Skeletal muscle tissue (tissue), 4 donors: Measurements from ENCODE around the gene WRNIP1. TPM values are rescaled to one million over a fixed set of nuclear protein-coding genes. Genes with fewer than 3 reads are reported as not detected.

Experiments
- H3K27ac ChIP-seq: one replicate; pipeline ENCODE4 v1.7.0; 2013; ENCODE audit warnings: mild to moderate bottlenecking, low read depth, low read length, inconsistent platforms
- H3K27me3 ChIP-seq, 3 donors: one replicate each; pipeline ENCODE4 v1.7.0; 2013; ENCODE audit warnings: low read length in 3 of 3; ENCODE audit not compliant: control insufficient read depth in 3 of 3, insufficient read depth in 3 of 3
- H3K36me3 ChIP-seq, 3 donors: one replicate each; pipeline ENCODE4 v1.7.0; 2013; ENCODE audit warnings: low read length in 3 of 3; ENCODE audit not compliant: control insufficient read depth in 3 of 3, insufficient read depth in 3 of 3
- H3K4me1 ChIP-seq, 3 donors: one replicate each; pipeline ENCODE4 v1.7.0; 2013; ENCODE audit warnings: low read length in 3 of 3, mild to moderate bottlenecking in 3 of 3; ENCODE audit not compliant: control insufficient read depth in 3 of 3, insufficient read depth in 3 of 3
- H3K4me3 ChIP-seq, 3 donors: one replicate each; pipeline ENCODE4 v1.7.0; 2013; ENCODE audit warnings: low read length in 3 of 3
- H3K9ac ChIP-seq, 3 donors: one replicate each; pipeline ENCODE4 v1.7.0; 2013; ENCODE audit warnings: low read length in 3 of 3, mild to moderate bottlenecking in 3 of 3, moderate library complexity in 2 of 3, low read depth in 1 of 3
- H3K9me3 ChIP-seq, 3 donors: one replicate each; pipeline ENCODE4 v1.7.0; 2013; ENCODE audit warnings: low read length in 3 of 3; ENCODE audit not compliant: control insufficient read depth in 3 of 3
- total RNA-seq: library from RNA; depleted of rRNA; stranded (reverse); fragments of >200 nt; gene quantifications from one replicate; pipeline ENCODE4 v1.2.3, GENCODE V29; 2014
- donor health status: Osteomylitis.

Gene WRNIP1
- total RNA-seq, 1 donor from 2014 or later = 27.7 TPM

GRCh38 chr6:2767657-2768524 lies 2.7 kb downstream of the WRNIP1 start:
- Histone ChIP-seq H3K9me3 (no peaks in the 10 kb centered on the region), H3K27me3 (no peaks in the 10 kb centered on the region), H3K27ac (peak overlapping the region; percentile 61), H3K36me3 (peaks cover 0 to under 1% (median 0%) of the 10 kb centered on the region in 3 donors), H3K4me3 (peak overlapping the region; percentile 80 to 93 (median 88)), H3K4me1 (peaks cover 46 to 51% (median 50%) of the 10 kb centered on the region in 3 donors), H3K9ac (peak overlapping the region; percentile 45 to 93 (median 77))

GRCh38 chr6:2768696-2769095 lies 3.5 kb downstream of the WRNIP1 start:
- peak overlapping the region; percentile 61 for H3K27ac ChIP-seq
- peak overlapping the region in 2 of 3 donors; percentile 77 to 93 for H3K9ac ChIP-seq
- no peaks in the 10 kb centered on the region for H3K27me3 ChIP-seq
- H3K9me3 ChIP-seq = no peaks in the 10 kb centered on the region
- H3K4me1 ChIP-seq = peaks cover 46 to 52% (median 52%) of the 10 kb centered on the region in 3 donors
- H3K4me3 ChIP-seq = peak overlapping the region; percentile 26 to 93 (median 80)
- peaks cover 0 to 7% (median 7%) of the 10 kb centered on the region in 3 donors for H3K36me3 ChIP-seq

DNA sequence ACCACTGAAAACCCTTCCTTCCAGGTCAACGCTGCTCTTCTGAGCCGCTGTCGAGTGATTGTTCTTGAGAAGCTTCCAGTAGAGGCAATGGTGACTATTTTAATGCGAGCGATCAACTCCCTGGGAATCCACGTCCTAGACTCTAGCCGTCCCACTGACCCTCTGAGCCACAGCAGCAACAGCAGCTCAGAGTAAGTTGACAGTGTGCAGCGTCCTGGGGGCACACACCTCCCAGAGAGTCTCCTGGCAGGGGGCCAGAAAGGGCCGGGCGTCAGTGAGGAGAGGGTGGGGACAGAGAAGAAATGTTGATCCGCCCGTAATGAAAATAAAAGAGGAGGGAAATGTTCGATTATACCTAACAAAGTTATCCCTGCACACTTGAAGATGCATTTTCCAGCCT lies 5.0 kb downstream of the WRNIP1 start:
- peak overlapping the region; percentile 23 for H3K27ac ChIP-seq
- H3K4me3 ChIP-seq = peak overlapping the region; percentile 31 to 64 (median 49)
- no peaks in the 10 kb centered on the region for H3K9me3 ChIP-seq
- peak overlapping the region in 2 of 3 donors; percentile 34 to 73 for H3K9ac ChIP-seq
- H3K4me1 ChIP-seq = peaks cover 42 to 52% (median 48%) of the 10 kb centered on the region in 3 donors
- no peaks in the 10 kb centered on the region for H3K27me3 ChIP-seq
- peaks cover 0 to 13% (median 12%) of the 10 kb centered on the region in 3 donors for H3K36me3 ChIP-seq

DNA sequence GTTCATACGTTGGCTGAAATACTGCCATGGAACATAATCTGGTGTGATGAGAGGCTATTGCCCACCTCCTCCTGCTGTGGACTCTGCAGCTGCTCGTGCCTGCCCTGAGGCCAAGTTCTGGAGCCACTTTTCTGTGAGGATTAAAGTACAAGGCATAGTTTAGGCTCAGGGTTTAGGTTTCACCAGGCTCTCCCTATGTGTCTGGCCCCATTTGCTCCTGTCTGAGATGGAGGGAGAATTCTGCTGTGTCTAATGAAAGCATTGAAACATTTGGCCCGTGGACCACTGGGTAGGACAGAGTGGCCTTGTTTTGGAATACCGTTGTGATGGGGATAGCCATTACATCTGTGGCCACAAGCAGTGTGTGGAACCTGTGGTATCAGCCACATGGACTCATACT lies 5.9 kb downstream of the WRNIP1 start:
- peak overlapping the region; percentile 6 for H3K27ac ChIP-seq
- peaks cover 42 to 51% (median 48%) of the 10 kb centered on the region in 3 donors for H3K4me1 ChIP-seq
- H3K4me3 ChIP-seq = peak overlapping the region in 2 of 3 donors; percentile 8 to 11
- no peaks in the 10 kb centered on the region for H3K9me3 ChIP-seq
- H3K36me3 ChIP-seq = peaks cover 0 to 15% (median 12%) of the 10 kb centered on the region in 3 donors
- peak overlapping the region in 1 of 3 donors; percentile 26 for H3K9ac ChIP-seq
- no peaks in the 10 kb centered on the region for H3K27me3 ChIP-seq

DNA sequence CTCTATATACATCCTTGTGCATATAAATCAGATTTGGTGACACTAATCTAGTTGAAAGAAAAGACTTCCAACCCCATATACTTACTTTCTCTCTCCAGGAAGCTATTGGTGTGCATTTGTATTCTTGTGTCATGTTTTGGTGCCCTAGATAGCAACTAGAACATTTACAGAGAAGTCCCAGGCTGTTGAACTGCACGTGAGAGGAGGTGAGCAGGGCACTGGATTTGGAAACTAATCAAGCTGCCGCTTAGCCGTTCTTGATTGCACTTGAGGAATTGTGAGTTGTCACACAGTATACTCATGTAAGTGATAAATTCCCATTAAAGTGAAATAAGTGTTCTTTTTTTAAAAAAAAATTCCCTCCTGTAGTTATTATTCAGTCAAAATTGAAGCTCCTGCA lies 7.6 kb downstream of the WRNIP1 start:
- no peak overlapping the region for H3K27ac ChIP-seq
- H3K9ac ChIP-seq = no peak overlapping the region
- H3K4me3 ChIP-seq = no peak overlapping the region
- no peaks in the 10 kb centered on the region for H3K27me3 ChIP-seq
- H3K9me3 ChIP-seq = no peaks in the 10 kb centered on the region
- peaks cover 29 to 37% (median 33%) of the 10 kb centered on the region in 3 donors for H3K4me1 ChIP-seq
- peaks cover 0 to 15% (median 12%) of the 10 kb centered on the region in 3 donors for H3K36me3 ChIP-seq

- Histone ChIP-seq H3K27me3 (no peaks in the 10 kb centered on the region), H3K4me1 (peaks cover 23 to 31% (median 27%) of the 10 kb centered on the region in 3 donors), H3K9me3 (no peaks in the 10 kb centered on the region), H3K36me3 (peaks cover 0 to 15% (median 12%) of the 10 kb centered on the region in 3 donors), H3K27ac (no peak overlapping the region), H3K9ac (no peak overlapping the region), H3K4me3 (no peak overlapping the region)
Observed at GRCh38 chr6:2773449-2773848, 8.3 kb downstream of the WRNIP1 start.

GRCh38 chr6:2775003-2775402 lies 9.8 kb downstream of the WRNIP1 start:
- Histone ChIP-seq H3K9ac (no peak overlapping the region), H3K9me3 (no peaks in the 10 kb centered on the region), H3K4me3 (no peak overlapping the region), H3K27me3 (no peaks in the 10 kb centered on the region), H3K4me1 (peaks cover 14 to 20% (median 17%) of the 10 kb centered on the region in 3 donors), H3K27ac (no peak overlapping the region), H3K36me3 (peaks cover 2 to 24% (median 18%) of the 10 kb centered on the region in 3 donors)

DNA sequence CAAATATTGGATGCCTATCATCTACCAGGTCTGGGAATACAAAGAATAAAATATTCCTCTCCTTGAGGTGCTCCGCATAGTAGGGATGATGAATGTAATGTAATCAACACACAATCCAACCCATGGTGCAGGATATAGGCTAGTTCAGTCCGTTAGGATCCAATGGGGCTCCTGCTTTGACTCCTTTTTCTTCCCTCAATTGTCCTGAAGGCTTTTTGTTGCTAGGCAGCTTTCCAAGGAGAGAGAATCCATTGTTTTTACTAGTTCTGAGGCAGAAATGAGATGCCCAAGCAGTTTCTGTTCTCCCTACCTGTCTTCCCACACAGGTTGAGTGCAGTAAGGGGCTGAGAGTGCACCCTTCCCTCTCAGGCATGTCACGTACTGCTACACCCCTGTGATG lies 12.1 kb downstream of the WRNIP1 start:
- Histone ChIP-seq H3K9me3 (no peaks in the 10 kb centered on the region), H3K36me3 (peaks cover 10 to 29% (median 28%) of the 10 kb centered on the region in 3 donors), H3K9ac (no peak overlapping the region), H3K27ac (no peak overlapping the region), H3K4me1 (peaks cover 3 to 10% (median 8%) of the 10 kb centered on the region in 3 donors), H3K27me3 (no peaks in the 10 kb centered on the region), H3K4me3 (no peak overlapping the region)

DNA sequence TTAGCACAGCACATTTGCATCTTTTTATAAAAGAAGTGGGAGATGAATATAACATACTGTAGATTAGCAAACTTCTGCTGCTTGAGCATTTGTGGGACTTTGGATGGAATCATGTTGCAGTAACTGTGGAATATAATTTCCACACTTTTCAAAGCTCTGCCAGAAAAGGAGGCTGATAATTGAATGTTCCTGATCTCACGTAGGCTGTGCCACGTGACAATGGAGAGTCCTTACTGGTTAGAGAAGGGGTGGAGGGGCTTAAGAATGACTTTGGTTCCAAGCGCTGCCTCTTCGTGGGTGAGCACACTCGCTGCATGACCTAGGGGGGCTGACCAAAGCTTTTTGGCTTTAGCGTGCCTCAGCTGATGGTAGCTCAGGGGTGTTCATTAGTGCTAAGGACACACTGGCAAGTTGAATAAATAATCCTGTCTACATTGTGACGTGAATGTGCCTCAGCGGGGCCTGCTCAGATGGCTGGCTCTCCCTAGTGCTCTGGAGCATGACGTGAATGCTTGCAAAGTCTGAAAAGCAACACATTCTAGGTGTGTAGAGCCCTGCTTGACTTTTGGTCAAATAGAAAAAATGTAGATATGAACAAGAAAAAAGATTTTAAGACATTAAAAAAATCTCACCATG lies 15.0 kb downstream of the WRNIP1 start:
- H3K9ac ChIP-seq = no peak overlapping the region
- H3K4me3 ChIP-seq = no peak overlapping the region
- H3K36me3 ChIP-seq = peaks cover 14 to 23% (median 20%) of the 10 kb centered on the region in 3 donors
- H3K27me3 ChIP-seq = no peaks in the 10 kb centered on the region
- no peaks in the 10 kb centered on the region for H3K9me3 ChIP-seq
- H3K27ac ChIP-seq = no peak overlapping the region
- peaks cover 15 to 26% (median 24%) of the 10 kb centered on the region in 3 donors for H3K4me1 ChIP-seq
